ENCODE results near the gene GRK6.
A peak's percentile ranks its signal among the peaks of the same experiment; 100 is the strongest.

The GRK6 gene

GRCh38 chr5:177427211-177427822 lies 841 bp downstream of the GRK6 start:
- DNase-seq: peak; percentile 84

- DNase-seq: peak; percentile 93
Observed at GRCh38 chr5:177427919-177428573, 1.6 kb downstream of the GRK6 start.

DNA sequence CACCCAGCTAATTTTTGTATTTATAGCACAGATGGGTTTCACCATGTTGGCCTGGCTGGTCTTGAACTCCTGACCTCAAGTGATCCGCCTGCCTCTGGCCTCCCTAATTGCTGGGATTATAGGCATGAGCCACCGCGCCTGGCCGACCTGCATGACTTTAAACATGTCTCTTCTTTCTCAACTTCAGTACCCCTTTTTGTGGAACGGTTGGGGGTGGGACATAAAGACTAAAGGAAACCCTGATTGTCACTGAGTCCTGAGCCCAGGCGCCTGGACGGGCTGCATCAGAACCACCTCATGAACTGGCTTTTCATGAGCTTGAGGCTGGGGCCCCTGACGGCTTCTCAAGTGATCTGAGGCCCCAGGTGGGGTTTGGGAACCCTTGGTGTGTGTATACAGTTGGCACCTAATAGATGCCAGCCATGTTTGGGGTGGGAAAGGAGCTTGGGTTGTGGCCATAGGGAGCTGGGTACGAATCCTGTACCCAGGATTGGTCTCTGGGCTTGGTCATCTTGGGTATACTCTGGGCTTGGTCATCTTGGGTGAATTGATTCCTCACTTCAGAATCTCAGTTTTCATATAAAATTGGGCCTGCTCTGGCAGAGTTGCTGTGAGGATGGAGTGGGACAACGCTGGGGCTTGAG lies 2.2 kb downstream of the GRK6 start:
- no peak for DNase-seq

DNA sequence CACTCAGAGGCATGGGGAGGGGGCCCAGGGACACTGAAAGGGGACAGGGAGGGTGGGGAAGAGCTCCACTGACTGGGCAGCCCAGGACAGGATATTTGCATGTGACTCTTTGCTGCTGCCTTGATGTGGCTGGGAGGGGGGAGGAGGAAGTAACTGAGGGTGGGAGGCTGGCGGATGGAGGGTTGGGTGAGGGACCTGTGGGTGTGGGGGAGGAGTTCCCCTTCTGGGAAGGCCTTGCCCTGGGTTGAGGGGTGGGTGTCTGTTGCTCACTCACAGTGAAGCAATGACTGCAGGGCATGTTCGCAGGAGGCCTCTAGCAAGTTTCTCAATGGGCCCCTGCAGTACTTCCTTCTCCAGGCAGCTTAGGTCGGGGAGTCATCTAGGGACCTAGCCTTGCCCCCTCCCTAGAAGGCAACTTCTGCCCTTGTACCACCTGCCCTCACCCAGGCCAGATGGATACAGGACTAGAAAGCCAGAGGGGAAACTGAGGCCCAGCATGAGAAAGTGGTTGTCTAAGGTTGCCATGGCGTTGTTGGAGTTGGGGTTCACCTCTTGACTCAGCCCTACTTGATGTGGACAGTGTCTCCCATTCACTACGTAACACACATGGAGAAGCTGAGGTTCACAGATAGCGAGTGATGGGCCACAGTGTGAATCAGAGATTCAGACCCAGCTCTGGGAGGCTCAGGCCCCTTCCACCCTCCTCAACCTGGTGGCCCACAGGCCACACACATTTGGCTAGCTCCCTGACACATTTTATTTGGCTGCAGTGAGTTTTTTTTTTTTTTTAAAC lies 3.0 kb downstream of the GRK6 start:
- peak; percentile 93 for DNase-seq

DNA sequence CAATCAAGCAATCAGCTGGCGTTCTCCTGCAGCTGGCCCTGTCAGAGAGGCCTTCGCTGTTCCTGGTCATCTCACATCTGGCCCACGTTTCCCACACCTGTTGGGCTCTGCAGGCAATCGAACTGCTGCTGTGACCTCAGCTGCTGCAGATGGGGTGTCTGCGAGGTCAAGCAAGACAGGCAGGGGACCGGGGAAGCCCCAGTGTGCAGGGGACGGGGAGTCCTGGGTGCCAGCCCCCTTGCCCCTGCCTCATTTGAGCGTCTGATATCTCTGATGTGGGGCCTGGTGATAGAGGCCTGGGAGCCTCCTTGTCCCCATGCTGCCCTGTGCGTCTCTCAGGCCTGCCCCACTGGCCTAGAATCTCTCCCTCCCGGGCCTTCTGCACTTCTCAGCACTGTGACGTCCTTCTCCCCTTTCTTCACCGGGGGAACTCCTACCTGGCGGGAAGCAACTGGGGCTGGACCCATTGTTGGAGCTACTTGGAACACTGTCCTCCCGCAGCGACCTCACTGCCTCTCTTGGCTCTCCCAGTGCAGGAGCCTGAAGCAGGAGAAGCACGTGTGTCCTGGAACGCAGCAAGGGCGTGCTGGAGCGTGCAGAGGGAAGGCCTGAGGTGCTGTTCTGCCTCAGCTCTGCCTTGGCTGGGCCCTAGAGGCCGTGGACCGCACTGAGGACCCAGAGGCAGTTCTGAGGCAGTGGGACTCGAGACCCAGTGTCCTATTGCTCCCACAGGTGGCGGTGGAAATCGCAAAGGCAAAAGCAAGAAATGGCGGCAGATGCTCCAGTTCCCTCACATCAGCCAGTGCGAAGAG lies 3.9 kb downstream of the GRK6 start:
- DNase-seq: no peak

- DNase-seq: no peak
Observed at GRCh38 chr5:177430972-177431316, 4.5 kb downstream of the GRK6 start.

DNA sequence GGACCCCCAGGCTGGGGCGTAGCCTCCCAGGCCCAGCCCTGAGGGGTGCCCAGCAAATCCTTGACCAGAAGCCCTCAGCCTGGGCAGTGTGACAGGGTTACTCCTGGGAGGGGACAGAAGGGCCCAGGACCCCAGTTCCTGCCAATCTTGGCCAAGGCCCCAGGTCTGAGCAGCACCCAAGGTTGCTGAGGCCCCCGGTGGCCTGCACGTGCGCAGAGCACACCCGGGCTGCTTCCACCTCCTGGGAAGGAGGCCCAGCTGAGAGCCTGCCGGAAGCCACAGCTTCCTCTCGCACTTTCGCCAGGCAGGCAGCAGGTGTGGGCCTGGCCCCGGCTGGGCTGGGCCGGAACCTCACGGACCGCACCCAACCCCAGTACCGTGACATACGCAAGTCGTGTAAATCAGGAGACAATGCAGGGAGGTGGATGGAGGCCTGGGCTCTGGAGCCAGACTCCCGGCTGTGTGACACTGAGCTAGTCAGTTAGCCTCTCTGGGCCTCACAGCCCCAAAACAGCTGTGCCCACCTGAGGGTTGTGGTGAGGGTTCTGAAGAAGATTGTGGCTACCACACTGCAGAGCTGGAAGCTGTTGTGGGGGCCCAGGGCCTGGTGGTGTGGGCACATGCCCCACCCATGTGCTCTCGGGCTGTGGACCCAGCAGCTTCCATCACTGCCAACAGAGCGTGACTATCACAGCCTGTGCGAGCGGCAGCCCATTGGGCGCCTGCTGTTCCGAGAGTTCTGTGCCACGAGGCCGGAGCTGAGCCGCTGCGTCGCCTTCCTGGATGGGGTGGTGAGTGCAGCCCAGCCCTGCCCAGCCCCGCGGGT lies 5.1 kb downstream of the GRK6 start:
- DNase-seq: peak; percentile 76

DNA sequence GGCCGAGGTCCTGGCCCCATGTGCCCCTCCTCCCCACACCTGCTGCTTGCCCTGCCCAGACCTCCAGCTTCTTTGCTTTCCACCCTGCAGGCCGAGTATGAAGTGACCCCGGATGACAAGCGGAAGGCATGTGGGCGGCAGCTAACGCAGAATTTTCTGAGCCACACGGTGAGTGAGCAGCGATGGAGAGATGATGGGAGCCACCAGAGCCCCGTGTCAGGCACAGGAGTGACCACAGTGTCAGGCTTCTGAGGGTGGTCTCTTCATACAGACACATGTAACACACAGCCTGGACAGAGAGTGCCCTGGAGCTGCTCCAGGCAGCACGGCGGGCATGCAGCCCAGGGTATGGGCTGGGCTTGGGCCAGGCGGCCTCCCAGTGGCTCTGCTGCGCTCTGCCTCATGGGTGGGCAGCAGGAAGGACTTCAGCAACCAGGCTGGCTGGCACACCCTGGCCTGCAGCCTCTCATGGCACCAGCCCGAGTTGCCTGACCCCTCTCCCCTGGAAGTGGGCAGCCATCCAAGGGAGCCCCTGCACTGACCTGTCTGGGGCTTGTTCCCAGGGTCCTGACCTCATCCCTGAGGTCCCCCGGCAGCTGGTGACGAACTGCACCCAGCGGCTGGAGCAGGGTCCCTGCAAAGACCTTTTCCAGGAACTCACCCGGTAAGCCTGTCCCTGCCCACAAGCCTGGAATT lies 5.8 kb downstream of the GRK6 start:
- DNase-seq: no peak

DNA sequence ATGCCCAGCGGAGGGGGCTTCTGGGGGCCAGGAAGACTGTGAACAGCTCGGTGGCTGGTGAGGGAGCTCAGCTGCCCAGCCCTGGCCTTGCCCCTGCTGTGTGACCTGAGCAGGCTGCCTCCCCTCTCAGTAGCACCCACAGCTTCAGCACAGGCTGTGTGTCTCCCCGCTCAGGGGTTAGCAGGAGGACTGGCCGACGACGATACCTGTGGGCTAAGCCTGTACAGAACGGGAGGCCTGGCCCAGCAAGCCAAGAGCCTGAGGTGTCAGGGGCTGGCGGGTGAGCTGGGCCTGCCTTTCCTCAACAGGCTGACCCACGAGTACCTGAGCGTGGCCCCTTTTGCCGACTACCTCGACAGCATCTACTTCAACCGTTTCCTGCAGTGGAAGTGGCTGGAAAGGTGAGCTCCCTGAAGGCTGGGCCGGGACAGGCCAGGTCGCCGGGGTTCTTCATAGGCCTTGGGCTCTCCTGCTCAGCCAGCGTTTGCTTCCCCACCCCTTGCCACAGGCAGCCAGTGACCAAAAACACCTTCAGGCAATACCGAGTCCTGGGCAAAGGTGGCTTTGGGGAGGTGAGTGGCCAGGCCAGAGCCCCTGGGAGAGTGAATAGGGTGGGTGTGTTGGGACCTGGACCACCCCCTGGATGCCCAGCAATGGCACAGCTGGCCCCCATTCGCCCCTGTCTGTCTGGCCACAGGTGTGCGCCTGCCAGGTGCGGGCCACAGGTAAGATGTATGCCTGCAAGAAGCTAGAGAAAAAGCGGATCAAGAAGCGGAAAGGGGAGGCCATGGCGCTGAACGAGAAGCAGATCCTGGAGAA lies 6.6 kb downstream of the GRK6 start:
- no peak for DNase-seq

DNA sequence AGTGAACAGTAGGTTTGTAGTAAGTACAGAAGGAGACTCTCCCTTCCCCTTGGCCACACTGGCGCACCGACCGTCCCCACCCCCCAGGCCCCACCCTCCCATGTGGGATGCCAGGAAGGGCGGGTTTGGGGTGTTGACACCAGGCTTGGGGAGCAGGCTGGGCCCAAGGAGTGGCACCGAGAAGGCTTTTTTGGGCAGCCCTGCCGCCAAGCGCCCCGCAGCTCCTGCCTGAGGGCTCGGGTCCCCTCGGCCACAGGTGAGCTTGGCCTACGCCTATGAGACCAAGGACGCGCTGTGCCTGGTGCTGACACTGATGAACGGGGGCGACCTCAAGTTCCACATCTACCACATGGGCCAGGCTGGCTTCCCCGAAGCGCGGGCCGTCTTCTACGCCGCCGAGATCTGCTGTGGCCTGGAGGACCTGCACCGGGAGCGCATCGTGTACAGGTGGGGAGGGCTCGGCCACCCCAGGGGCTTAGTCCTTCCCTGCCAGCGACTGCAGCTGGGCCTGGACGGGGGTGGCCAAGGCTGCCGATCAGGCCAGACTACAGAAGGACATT lies 7.3 kb downstream of the GRK6 start:
- DNase-seq: no peak

GRCh38 chr5:177434437-177434836 lies 8.0 kb downstream of the GRK6 start:
- no peak for DNase-seq

- no peak for DNase-seq
Observed at GRCh38 chr5:177434942-177435738, 8.7 kb downstream of the GRK6 start.

DNA sequence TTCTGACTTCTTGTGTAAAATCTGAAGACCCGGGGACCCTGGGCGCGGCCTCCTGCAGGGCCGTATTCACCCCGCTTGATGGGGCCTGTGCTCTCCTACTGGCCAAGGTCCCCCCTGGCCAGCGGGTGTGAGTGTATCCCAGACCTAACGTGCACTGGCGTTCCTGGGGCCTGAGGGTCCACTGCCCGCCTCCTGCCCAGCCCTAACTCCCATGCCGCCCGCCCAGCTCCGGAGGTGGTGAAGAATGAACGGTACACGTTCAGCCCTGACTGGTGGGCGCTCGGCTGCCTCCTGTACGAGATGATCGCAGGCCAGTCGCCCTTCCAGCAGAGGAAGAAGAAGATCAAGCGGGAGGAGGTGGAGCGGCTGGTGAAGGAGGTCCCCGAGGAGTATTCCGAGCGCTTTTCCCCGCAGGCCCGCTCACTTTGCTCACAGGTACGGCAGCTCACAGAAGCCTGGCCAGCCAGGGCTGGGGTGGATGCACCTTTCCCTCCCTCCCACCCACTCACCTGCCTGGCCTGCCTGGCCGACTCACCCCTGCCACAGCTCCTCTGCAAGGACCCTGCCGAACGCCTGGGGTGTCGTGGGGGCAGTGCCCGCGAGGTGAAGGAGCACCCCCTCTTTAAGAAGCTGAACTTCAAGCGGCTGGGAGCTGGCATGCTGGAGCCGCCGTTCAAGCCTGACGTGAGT lies 9.5 kb downstream of the GRK6 start:
- no peak for DNase-seq

DNA sequence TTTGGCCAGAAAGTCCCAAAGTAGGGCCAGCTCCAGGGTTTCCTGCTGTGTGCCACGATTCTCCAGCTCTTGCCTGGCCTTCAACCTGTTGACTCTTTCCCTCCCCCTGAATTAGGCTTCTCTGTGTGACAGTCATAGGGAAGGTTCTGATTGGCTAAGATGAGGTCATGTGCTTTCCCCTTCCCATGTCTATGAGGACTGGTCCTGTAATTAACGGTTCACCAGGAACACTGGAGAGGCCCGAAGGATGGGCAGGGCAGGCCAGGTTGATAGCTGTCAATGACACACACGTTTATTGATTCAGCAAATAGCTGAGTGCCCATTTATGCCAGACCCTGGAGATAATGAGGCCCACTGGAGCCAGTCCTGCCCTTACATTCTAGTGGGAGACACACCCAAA lies 11.1 kb downstream of the GRK6 start:
- no peak for DNase-seq

DNA sequence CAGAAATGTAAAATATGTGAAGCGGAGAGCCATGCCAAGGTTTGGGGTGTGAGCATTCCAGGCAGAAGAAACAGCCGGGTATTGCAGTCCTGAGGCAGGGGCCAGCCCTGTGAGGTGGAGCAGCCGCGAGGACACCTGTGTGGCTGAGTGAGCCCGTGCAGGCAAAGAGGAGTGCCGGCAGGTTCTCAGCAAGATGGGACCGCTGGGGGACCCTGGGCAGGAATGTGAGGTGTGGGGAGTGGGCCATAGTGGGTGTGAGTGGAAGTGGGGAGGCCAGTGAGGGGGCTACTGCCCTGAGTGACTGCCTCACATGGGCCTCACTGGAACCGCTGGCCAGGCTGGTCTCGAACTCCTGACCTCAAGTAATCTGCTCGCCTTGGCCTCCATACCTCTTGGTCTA lies 12.0 kb downstream of the GRK6 start:
- DNase-seq: no peak

- DNase-seq: no peak
Observed at GRCh38 chr5:177439518-177440053, 13.1 kb downstream of the GRK6 start.

GRCh38 chr5:177440211-177440989 lies 13.9 kb downstream of the GRK6 start:
- no peak for DNase-seq

Data from hematopoietic multipotent progenitor cell treated with erythropoietin and hydrocortisone succinate and interleukin-3 and kit ligand, for 4 days (in vitro differentiated cells).